ENCODE data around the gene GPHN.

Gene GPHN

DNA sequence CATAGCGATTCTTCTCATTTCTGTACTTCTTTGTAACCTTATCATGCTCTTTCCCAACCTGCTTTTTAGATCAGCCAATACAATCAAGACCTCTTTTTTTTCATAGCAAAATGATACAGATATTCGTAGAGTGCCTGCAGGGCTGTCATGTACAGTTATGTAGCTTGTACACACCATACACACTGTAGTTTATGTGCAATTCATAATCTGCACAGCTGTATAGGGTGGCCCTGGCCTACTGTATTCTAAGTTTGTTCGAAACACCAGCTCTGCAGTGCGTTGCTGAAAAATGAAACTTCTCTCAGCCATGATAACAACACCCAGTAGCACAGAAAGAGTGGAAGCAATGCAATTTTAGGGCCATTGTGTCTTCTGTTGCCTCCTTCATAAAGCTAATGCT, 717.6 kb downstream of the GPHN start:
- no peak for DNase-seq (ENCODE audit: low read depth in 2 of 2)

DNA sequence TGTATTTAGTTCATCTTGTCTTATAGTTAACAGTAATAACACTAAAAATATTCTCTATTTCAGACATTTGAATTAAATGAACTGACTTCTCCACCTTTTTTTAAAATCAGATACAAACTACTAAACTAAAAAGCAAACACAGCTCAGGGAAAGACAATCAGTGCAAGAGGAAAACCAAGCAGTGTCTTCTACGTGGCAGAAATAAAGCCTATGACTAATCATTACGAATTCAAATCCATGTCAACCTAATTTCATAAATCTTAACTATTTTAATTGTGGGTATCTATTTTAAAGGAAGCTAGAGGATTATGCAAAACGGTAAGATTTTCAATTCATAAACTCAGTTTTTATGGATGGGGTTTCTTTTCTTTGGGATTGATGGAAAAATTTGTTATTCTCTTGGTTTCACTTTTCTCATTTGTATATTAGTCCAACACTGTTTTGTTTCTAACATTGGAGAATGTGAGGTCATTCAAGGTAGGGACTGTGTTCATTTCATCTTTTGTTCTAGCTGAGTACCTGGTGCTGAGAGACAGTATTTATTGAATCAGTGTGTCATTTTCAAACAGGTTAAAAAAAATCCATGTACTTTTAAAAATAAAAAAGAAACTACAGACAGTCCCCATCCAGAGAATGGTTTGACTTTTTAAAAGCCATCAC, 720.5 kb downstream of the GPHN start:
- no peak for DNase-seq (ENCODE audit: low read depth in 2 of 2)
